Osteoblast (primary cell): ENCODE results near the gene EPHA7. TPM values are rescaled to one million over a fixed set of nuclear protein-coding genes. Genes with fewer than 3 reads are reported as not detected.

Experiments used
- DNase-seq: peaks from one replicate; pipeline ENCODE4 v3.0.0; 2011; ENCODE audit warnings: low spot score, mixed read lengths; ENCODE audit not compliant: insufficient read length; ENCODE audit errors: missing footprints
- H2AFZ ChIP-seq: 2 replicates; pipeline ENCODE4 v1.6.0; 2011; ENCODE audit warnings: mild to moderate bottlenecking, low read length
- H3K27ac ChIP-seq: 2 replicates; pipeline ENCODE4 v1.5.1; 2011; ENCODE audit warnings: mild to moderate bottlenecking, low read depth, low read length, moderate library complexity
- H3K27me3 ChIP-seq: 2 replicates; pipeline ENCODE4 v1.6.0; 2012; ENCODE audit warnings: mild to moderate bottlenecking, control low read depth, inconsistent platforms, low read length, moderate library complexity; ENCODE audit not compliant: insufficient read depth
- H3K36me3 ChIP-seq: 2 replicates; pipeline ENCODE4 v1.5.1; 2011; ENCODE audit warnings: mild to moderate bottlenecking, low read length, control low read depth, moderate library complexity; ENCODE audit not compliant: insufficient read depth
- H3K4me1 ChIP-seq: 2 replicates; pipeline ENCODE4 v1.5.1; 2011; ENCODE audit warnings: mild to moderate bottlenecking, low read length, control low read depth, moderate library complexity; ENCODE audit not compliant: insufficient read depth
- H3K4me2 ChIP-seq: 2 replicates; pipeline ENCODE4 v1.6.0; 2011; ENCODE audit warnings: mild to moderate bottlenecking, low read length; ENCODE audit not compliant: insufficient read depth
- H3K4me3 ChIP-seq: fragments of 200-600 bp; sonication (generic); 3 replicates; pipeline ENCODE4 v1.5.1; 2012; ENCODE audit warnings: mild to moderate bottlenecking, low read length, inconsistent platforms; ENCODE audit not compliant: insufficient read depth
- H3K79me2 ChIP-seq: 2 replicates; pipeline ENCODE4 v1.6.0; 2012; ENCODE audit warnings: mild to moderate bottlenecking, low read length, control low read depth, inconsistent platforms; ENCODE audit not compliant: insufficient read depth
- H3K9me3 ChIP-seq: 2 replicates; pipeline ENCODE4 v1.5.1; 2011; ENCODE audit warnings: low read depth, low read length, control low read depth
- H4K20me1 ChIP-seq: 2 replicates; pipeline ENCODE4 v1.6.0; 2012; ENCODE audit warnings: mild to moderate bottlenecking, low read length, control low read depth; ENCODE audit not compliant: insufficient read depth
- total RNA-seq: library from RNA; depleted of rRNA; stranded (reverse); fragments of >200 nt; gene quantifications from 2 replicates; pipeline ENCODE4 v1.2.3, GENCODE V29; 2012
- TF ChIP-seq, protein P1 (sequence below): IDR thresholded peaks from 2 replicates; pipeline ENCODE4 v1.5.1; 2011; ENCODE audit warnings: mild to moderate bottlenecking, low read depth, low read length, moderate library complexity; ENCODE audit errors: extremely low read depth

EPHA7 gene
- total RNA-seq, 1 donor, result not detected

GRCh38 chr6:93412452-93412851, 6.9 kb downstream of the EPHA7 start:
- H3K79me2 ChIP-seq, result no peaks in the 10 kb centered on the region
- H3K27me3 ChIP-seq, result peaks cover 13% of the 10 kb centered on the region
- no peak overlapping the region for H3K4me3 ChIP-seq
- H2AFZ ChIP-seq, result no peak overlapping the region
- DNase-seq, result no peak
- H4K20me1 ChIP-seq, result no peaks in the 10 kb centered on the region
- H3K36me3 ChIP-seq, result no peaks in the 10 kb centered on the region
- TF ChIP-seq, protein P1, sequence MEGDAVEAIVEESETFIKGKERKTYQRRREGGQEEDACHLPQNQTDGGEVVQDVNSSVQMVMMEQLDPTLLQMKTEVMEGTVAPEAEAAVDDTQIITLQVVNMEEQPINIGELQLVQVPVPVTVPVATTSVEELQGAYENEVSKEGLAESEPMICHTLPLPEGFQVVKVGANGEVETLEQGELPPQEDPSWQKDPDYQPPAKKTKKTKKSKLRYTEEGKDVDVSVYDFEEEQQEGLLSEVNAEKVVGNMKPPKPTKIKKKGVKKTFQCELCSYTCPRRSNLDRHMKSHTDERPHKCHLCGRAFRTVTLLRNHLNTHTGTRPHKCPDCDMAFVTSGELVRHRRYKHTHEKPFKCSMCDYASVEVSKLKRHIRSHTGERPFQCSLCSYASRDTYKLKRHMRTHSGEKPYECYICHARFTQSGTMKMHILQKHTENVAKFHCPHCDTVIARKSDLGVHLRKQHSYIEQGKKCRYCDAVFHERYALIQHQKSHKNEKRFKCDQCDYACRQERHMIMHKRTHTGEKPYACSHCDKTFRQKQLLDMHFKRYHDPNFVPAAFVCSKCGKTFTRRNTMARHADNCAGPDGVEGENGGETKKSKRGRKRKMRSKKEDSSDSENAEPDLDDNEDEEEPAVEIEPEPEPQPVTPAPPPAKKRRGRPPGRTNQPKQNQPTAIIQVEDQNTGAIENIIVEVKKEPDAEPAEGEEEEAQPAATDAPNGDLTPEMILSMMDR, result no peak
- H3K4me1 ChIP-seq, result no peaks in the 10 kb centered on the region
- no peak overlapping the region for H3K27ac ChIP-seq
- no peak overlapping the region for H3K4me2 ChIP-seq
- no peaks in the 10 kb centered on the region for H3K9me3 ChIP-seq

GRCh38 chr6:93407186-93407585, 12.2 kb downstream of the EPHA7 start:
- H3K9me3 ChIP-seq, result no peaks in the 10 kb centered on the region
- no peaks in the 10 kb centered on the region for H3K4me1 ChIP-seq
- no peaks in the 10 kb centered on the region for H3K27me3 ChIP-seq
- H3K27ac ChIP-seq, result no peak overlapping the region
- H3K4me3 ChIP-seq, result no peak overlapping the region
- H3K79me2 ChIP-seq, result no peaks in the 10 kb centered on the region
- no peak overlapping the region for H2AFZ ChIP-seq
- H4K20me1 ChIP-seq, result no peaks in the 10 kb centered on the region
- TF ChIP-seq, protein P1, result no peak
- H3K4me2 ChIP-seq, result no peak overlapping the region
- no peaks in the 10 kb centered on the region for H3K36me3 ChIP-seq
- no peak for DNase-seq

DNA sequence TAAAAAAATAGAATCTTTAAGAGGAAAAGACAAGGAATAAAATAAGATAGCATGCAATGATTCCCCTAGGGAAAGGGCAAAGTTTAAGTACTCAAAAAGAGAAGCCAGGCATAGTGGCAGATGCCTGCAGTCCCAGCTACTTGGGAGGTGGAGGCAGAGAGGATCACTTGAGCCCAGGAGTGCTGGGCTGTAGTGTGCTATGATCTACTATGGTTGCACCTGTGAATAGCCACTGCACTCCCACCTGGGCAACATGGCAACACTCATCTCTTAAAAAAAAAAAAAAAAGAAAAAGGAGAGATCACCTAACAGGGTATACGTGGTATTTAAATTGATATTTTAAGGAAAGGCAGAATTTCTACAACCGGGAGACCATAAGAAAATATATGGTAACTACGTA, 16.0 kb downstream of the EPHA7 start:
- Histone ChIP-seq H3K4me2 (no peak overlapping the region), H4K20me1 (no peaks in the 10 kb centered on the region), H2AFZ (no peak overlapping the region), H3K4me1 (no peaks in the 10 kb centered on the region), H3K4me3 (no peak overlapping the region), H3K79me2 (no peaks in the 10 kb centered on the region), H3K36me3 (no peaks in the 10 kb centered on the region), H3K27ac (no peak overlapping the region), H3K9me3 (no peaks in the 10 kb centered on the region), H3K27me3 (no peaks in the 10 kb centered on the region)
- TF ChIP-seq, protein P1, result no peak
- DNase-seq, result no peak

DNA sequence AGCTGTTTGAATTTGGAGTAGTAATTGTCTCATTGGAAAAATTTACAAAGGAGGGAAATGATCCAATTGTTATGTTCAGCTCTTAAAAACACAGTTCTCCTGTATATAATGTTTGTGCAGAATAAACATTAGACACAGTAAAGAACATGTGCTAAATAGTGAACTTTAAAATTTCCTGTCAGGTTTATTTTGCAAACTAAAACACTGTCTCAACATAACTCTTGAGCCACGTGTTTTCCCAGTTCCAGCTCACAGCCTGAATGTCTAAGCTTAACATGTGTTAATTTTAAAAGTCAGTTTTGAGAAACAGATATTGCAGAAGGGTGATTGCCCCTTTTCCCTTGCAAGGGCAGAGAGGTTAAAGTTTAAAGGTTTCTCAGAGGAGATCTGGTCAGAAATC, 20.6 kb downstream of the EPHA7 start:
- Histone ChIP-seq H3K4me3 (no peak overlapping the region), H2AFZ (no peak overlapping the region), H3K27ac (no peak overlapping the region), H3K9me3 (no peaks in the 10 kb centered on the region), H3K36me3 (no peaks in the 10 kb centered on the region), H3K4me2 (no peak overlapping the region), H3K4me1 (no peaks in the 10 kb centered on the region), H3K79me2 (no peaks in the 10 kb centered on the region), H4K20me1 (no peaks in the 10 kb centered on the region), H3K27me3 (no peaks in the 10 kb centered on the region)
- no peak for DNase-seq
- TF ChIP-seq, protein P1, result no peak
